ENCODE results near the gene SOCS6. TPM values are rescaled to one million over a fixed set of nuclear protein-coding genes. Genes with fewer than 3 reads are reported as not detected.

The SOCS6 gene
- total RNA-seq, 1 experiment from 2014 or later, result 23.2 TPM

DNA sequence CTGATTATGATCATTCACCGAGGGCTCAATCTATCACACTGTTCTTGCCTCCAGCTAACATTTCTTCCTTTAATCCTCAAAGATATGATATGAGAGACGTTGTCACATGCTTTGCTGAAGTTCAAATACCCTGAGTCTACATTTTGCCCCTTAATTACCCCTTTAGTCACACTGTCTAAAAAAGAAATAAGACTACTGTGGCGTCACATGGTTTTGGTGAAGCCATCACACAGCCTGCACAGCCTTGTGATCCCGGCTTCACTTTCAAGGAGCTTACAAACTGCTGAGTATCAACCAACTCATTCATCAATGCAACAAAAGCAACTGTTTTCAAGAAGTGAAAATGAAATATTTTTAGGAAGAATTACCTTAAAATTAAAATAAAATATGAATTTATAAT, 31.9 kb upstream of the SOCS6 start:
- ChIA-PET CTCF (interaction anchor here (0.6 kb wide), 1 partner anchor 394 kb away, joined by 3 read pairs; no protein-coding TSS in a partner anchor), POLR2A (no interaction called here)
- no peaks in the 10 kb centered on the region for H3K27me3 Mint-ChIP-seq (ENCODE audit: insufficient read depth, unreplicated experiment)
- Histone ChIP-seq H3K4me3 (ENCODE audit: low read depth, low read length) (no peak overlapping the region), H3K36me3 (ENCODE audit: control insufficient read depth, insufficient read depth, low read length) (no peaks in the 10 kb centered on the region), H3K27me3 (replicated peaks; ENCODE audit: control insufficient read depth, insufficient read depth, low read length) (no peaks in the 10 kb centered on the region), H3K4me1 (no peaks in the 10 kb centered on the region), H3K9me3 (no peaks in the 10 kb centered on the region)
- intact Hi-C loops (cut with micrococcal nuclease; ENCODE audit: unreplicated experiment), result no loop called here
- no peaks in the 10 kb centered on the region for H3K36me3 Mint-ChIP-seq (ENCODE audit: insufficient read depth, unreplicated experiment)
- no TSS peak for BruUV-seq (replicated peaks)
- H3K27ac Mint-ChIP-seq (ENCODE audit: unreplicated experiment), result no peak overlapping the region
- no peak overlapping the region for H3K4me3 Mint-ChIP-seq (ENCODE audit: unreplicated experiment)
- H3K9me3 Mint-ChIP-seq (ENCODE audit: unreplicated experiment), result no peaks in the 10 kb centered on the region
- TF ChIP-seq, protein P1, sequence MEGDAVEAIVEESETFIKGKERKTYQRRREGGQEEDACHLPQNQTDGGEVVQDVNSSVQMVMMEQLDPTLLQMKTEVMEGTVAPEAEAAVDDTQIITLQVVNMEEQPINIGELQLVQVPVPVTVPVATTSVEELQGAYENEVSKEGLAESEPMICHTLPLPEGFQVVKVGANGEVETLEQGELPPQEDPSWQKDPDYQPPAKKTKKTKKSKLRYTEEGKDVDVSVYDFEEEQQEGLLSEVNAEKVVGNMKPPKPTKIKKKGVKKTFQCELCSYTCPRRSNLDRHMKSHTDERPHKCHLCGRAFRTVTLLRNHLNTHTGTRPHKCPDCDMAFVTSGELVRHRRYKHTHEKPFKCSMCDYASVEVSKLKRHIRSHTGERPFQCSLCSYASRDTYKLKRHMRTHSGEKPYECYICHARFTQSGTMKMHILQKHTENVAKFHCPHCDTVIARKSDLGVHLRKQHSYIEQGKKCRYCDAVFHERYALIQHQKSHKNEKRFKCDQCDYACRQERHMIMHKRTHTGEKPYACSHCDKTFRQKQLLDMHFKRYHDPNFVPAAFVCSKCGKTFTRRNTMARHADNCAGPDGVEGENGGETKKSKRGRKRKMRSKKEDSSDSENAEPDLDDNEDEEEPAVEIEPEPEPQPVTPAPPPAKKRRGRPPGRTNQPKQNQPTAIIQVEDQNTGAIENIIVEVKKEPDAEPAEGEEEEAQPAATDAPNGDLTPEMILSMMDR (IDR thresholded peaks at IDR 0.05; ENCODE audit: insufficient read depth in 1 of 2, low read depth in 1 of 2, low read length in 1 of 2, severe bottlenecking in 1 of 2, unreplicated experiment in 1 of 2), result no peak
- DNase-seq, result no peak
- H3K4me1 Mint-ChIP-seq (ENCODE audit: low read depth, unreplicated experiment), result no peaks in the 10 kb centered on the region

DNA sequence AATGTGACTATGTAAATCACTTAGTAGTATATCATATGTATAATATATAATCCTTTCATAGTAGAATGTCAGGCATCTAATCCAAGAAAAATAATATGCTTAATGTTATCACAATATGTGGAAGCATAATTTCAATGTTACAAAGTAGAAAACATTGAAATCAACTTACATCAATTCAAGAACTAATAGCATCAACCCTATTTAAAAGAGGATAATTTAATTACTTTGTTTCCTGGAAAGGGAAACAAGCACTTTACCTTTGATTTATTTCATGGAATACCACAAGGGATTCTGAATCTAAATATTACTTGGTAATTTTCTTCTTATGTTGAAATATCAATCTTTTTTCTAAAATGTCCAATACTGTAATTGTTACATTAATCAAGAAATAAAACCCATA, 30.6 kb upstream of the SOCS6 start:
- Mint-ChIP-seq H3K27ac (ENCODE audit: unreplicated experiment) (no peak overlapping the region), H3K9me3 (ENCODE audit: unreplicated experiment) (no peaks in the 10 kb centered on the region), H3K27me3 (ENCODE audit: insufficient read depth, unreplicated experiment) (no peaks in the 10 kb centered on the region), H3K36me3 (ENCODE audit: insufficient read depth, unreplicated experiment) (no peaks in the 10 kb centered on the region), H3K4me3 (ENCODE audit: unreplicated experiment) (no peak overlapping the region), H3K4me1 (ENCODE audit: low read depth, unreplicated experiment) (no peaks in the 10 kb centered on the region)
- Histone ChIP-seq H3K27me3 (replicated peaks; ENCODE audit: control insufficient read depth, insufficient read depth, low read length) (no peaks in the 10 kb centered on the region), H3K4me1 (no peaks in the 10 kb centered on the region), H3K4me3 (ENCODE audit: low read depth, low read length) (no peak overlapping the region), H3K36me3 (ENCODE audit: control insufficient read depth, insufficient read depth, low read length) (no peaks in the 10 kb centered on the region), H3K9me3 (no peaks in the 10 kb centered on the region)
- intact Hi-C loops (cut with micrococcal nuclease; ENCODE audit: unreplicated experiment), result no loop called here
- BruUV-seq (replicated peaks), result no TSS peak
- DNase-seq, result no peak
- TF ChIP-seq, protein P1 (IDR thresholded peaks at IDR 0.05; ENCODE audit: insufficient read depth in 1 of 2, low read depth in 1 of 2, low read length in 1 of 2, severe bottlenecking in 1 of 2, unreplicated experiment in 1 of 2), result no peak
- CTCF ChIA-PET, result no interaction called here
- POLR2A ChIA-PET, result no interaction called here

DNA sequence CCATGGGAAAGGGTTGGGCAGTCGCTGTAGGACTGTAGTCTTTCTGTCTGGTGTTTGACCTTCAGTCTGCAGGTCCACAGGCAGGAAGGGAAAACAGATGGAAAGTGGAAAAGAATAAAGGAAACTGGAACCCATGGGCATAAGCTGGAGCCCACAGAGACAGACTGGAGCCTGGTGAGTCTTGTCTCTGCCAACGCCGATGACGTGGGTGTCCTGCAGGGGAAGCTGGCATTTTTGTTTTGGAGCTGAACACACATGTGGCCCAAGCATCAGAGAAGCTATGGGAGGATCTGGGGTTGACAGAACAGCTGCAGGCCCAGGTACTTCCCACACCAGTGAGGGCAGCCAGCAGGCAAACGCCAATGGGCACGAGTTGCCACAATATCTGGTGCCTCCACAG, 28.2 kb upstream of the SOCS6 start:
- ChIA-PET CTCF (no interaction called here), POLR2A (no interaction called here)
- TF ChIP-seq, protein P1 (IDR thresholded peaks at IDR 0.05; ENCODE audit: insufficient read depth in 1 of 2, low read depth in 1 of 2, low read length in 1 of 2, severe bottlenecking in 1 of 2, unreplicated experiment in 1 of 2), result no peak
- no peaks in the 10 kb centered on the region for H3K27me3 ChIP-seq (replicated peaks; ENCODE audit: control insufficient read depth, insufficient read depth, low read length)
- Mint-ChIP-seq H3K36me3 (ENCODE audit: insufficient read depth, unreplicated experiment) (no peaks in the 10 kb centered on the region), H3K27me3 (ENCODE audit: insufficient read depth, unreplicated experiment) (no peaks in the 10 kb centered on the region), H3K4me3 (ENCODE audit: unreplicated experiment) (no peak overlapping the region), H3K9me3 (ENCODE audit: unreplicated experiment) (no peaks in the 10 kb centered on the region), H3K4me1 (ENCODE audit: low read depth, unreplicated experiment) (no peaks in the 10 kb centered on the region), H3K27ac (ENCODE audit: unreplicated experiment) (no peak overlapping the region)
- intact Hi-C loops (cut with micrococcal nuclease; ENCODE audit: unreplicated experiment), result no loop called here
- H3K4me3 ChIP-seq (ENCODE audit: low read depth, low read length), result no peak overlapping the region
- BruUV-seq (replicated peaks), result no TSS peak
- no peak for DNase-seq
- no peaks in the 10 kb centered on the region for H3K4me1 ChIP-seq
- H3K9me3 ChIP-seq, result no peaks in the 10 kb centered on the region
- no peaks in the 10 kb centered on the region for H3K36me3 ChIP-seq (ENCODE audit: control insufficient read depth, insufficient read depth, low read length)
